Measurements from ENCODE around the gene CWC27.

DNA sequence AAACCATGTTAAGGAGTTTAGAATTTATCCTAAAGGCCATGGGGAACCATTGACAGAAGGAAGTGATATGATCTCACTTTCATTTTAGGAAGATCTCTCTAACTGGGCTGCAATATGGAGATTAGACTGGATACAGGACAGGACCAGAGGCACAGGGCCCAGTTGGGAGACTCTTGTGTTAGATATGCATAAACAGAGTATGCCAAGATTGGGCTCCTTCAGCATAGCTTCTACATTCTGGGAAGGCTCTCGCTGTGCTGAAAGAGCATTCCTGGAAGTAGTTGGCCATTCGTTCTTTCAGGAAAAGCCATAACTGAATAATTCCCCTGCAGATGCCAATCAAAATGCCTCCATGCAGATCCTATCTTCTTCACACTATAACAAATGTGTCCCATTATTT lies 204.5 kb downstream of the CWC27 start:
- TF ChIP-seq POLR2AphosphoS5 (IDR thresholded peaks at IDR 0.05; ENCODE audit: low read depth) (no peak), SPI1 (IDR thresholded peaks at IDR 0.05; ENCODE audit: borderline replicate concordance, low read depth) (no peak)
- TF ChIP-seq, protein P1, sequence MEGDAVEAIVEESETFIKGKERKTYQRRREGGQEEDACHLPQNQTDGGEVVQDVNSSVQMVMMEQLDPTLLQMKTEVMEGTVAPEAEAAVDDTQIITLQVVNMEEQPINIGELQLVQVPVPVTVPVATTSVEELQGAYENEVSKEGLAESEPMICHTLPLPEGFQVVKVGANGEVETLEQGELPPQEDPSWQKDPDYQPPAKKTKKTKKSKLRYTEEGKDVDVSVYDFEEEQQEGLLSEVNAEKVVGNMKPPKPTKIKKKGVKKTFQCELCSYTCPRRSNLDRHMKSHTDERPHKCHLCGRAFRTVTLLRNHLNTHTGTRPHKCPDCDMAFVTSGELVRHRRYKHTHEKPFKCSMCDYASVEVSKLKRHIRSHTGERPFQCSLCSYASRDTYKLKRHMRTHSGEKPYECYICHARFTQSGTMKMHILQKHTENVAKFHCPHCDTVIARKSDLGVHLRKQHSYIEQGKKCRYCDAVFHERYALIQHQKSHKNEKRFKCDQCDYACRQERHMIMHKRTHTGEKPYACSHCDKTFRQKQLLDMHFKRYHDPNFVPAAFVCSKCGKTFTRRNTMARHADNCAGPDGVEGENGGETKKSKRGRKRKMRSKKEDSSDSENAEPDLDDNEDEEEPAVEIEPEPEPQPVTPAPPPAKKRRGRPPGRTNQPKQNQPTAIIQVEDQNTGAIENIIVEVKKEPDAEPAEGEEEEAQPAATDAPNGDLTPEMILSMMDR (IDR thresholded peaks at IDR 0.05; ENCODE audit: insufficient read depth, low read length): no peak
- TF ChIP-seq, protein P2, sequence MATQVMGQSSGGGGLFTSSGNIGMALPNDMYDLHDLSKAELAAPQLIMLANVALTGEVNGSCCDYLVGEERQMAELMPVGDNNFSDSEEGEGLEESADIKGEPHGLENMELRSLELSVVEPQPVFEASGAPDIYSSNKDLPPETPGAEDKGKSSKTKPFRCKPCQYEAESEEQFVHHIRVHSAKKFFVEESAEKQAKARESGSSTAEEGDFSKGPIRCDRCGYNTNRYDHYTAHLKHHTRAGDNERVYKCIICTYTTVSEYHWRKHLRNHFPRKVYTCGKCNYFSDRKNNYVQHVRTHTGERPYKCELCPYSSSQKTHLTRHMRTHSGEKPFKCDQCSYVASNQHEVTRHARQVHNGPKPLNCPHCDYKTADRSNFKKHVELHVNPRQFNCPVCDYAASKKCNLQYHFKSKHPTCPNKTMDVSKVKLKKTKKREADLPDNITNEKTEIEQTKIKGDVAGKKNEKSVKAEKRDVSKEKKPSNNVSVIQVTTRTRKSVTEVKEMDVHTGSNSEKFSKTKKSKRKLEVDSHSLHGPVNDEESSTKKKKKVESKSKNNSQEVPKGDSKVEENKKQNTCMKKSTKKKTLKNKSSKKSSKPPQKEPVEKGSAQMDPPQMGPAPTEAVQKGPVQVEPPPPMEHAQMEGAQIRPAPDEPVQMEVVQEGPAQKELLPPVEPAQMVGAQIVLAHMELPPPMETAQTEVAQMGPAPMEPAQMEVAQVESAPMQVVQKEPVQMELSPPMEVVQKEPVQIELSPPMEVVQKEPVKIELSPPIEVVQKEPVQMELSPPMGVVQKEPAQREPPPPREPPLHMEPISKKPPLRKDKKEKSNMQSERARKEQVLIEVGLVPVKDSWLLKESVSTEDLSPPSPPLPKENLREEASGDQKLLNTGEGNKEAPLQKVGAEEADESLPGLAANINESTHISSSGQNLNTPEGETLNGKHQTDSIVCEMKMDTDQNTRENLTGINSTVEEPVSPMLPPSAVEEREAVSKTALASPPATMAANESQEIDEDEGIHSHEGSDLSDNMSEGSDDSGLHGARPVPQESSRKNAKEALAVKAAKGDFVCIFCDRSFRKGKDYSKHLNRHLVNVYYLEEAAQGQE (IDR thresholded peaks at IDR 0.05; ENCODE audit: insufficient replicate concordance, low read depth): no peak
